GM19023 (cell line): ENCODE measurements around the gene TNKS1BP1.
"Not testable (repeated sequence)": the region's sequence is repeated elsewhere in the genome, so short reads cannot be mapped to it uniquely, and the experiment has no call there.

Source experiments
- ATAC-seq: cut with Tn5 transposase; IDR thresholded peaks from one replicate; pipeline ENCODE4 v1.9.1; 2021; ENCODE audit warnings: mild to moderate bottlenecking, moderate library complexity; ENCODE audit not compliant: unreplicated experiment

The TNKS1BP1 gene

GRCh38 chr11:57353852-57354251 lies 29.1 kb upstream of the TNKS1BP1 start:
- no peak for ATAC-seq

- no peak for ATAC-seq
Measured at GRCh38 chr11:57353446-57353845, 28.7 kb upstream of the TNKS1BP1 start.

GRCh38 chr11:57353036-57353435 lies 28.3 kb upstream of the TNKS1BP1 start:
- no peak for ATAC-seq

DNA sequence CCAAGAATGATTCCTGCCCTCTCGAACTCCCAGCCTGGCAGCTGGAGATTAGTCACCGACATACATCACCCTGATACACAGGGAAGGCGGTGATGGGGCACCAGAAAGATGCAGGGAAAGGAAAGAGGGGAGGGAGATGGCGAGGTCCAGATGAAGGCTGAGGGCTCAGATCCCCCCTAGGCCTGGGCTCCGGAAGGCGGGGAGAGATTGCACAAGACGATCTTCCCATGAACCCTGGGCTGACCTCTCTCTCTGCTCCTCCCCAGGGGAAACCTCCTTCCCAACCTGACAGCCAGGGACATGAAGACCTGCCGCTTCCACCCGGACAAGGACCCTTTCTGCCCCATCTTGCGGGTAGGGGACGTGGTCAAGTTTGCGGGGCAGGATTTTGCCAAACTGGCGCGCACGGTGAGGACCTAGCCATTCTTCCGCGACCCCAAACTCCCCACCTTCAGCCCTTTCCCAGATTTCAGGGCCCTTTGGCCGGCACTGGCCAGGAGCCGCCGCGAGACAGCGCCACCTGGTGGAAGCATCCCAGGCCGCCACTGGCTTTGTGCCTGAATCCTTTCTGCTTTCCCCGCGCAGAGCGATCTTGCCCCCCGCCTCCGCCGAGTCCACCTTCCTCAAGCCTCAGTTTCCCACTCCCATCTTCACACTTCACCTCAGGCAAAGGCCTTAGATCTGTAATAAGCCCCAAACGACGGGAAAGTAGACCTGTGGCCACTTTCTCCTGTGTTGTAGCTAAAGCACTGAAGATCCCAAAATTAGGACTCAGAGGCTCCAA lies 24.9 kb upstream of the TNKS1BP1 start:
- no peak for ATAC-seq

DNA sequence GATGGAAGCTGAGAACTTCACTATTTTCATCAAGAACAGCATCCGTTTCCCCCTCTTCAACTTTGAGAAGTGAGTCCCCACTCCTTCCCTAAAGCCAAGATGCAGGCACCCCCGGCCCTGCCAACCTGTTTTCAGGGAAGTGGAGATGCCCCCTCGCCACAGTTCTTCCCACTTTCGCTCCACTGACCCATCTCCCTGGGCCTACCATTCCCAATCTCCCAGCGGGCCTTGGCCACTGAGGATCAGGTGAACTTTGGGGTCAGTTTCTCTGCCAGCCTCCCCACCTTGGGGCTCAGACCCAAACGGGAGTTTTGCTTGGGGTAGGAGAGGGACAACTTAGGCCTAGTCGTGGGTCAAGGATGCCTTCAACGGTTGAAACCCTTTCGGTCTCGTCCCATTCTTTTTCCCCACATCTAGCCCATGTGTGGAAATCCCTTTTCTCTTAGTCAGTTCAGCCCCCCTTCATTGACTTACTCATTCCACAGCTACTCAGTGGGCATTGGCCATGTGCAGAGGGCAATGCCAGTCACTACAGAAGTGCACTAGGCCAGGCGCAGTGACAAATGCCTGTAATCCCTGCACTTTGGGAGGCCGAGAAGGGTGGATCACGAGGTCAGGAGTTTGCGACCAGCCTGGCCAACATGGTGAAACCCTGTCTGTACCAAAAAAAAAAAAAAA lies 24.0 kb upstream of the TNKS1BP1 start:
- ATAC-seq, result no peak

DNA sequence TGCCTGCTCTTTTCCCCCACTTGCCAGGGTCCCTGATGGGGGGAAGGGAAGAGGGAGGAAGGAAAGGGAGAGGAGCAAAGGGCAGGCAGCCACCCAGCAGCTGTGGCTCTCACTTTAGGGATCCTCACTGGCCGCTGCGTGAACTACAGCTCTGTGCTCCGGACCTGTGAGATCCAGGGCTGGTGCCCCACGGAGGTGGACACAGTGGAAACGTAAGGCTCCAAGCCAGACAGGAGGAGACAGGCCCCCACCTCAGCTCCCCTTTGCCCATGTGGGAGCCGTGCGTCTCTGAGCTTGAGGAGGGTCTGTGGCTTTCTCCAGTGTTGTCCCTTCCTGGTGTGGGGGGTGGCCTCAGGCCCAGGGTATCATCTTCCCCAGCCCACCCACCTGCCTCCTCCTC lies 23.3 kb upstream of the TNKS1BP1 start:
- ATAC-seq, result no peak

GRCh38 chr11:57347336-57347735 lies 22.6 kb upstream of the TNKS1BP1 start:
- ATAC-seq, result no peak

GRCh38 chr11:57345555-57346211 lies 20.9 kb upstream of the TNKS1BP1 start:
- ATAC-seq, result peak; percentile 71

GRCh38 chr11:57344826-57345225 lies 20.1 kb upstream of the TNKS1BP1 start:
- no peak for ATAC-seq

DNA sequence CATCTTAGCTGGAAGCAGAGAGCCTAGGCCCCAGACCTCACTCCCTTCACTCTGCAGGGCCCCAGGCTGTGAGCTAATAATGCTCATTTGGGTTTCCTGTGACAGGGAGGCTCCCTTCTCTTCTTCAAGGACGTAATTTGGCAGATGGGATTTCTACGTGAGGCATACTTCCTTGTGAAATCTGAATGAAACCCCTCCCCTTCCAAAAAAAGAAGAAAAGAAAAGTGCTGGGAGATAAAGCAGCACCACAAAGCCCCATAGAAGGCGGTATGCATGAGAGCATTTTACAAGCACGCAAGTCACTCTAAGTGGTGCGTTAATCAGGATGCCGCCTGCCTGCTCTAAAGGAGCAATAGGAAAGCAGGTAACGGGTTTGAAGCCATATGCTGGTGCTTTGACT lies 19.1 kb upstream of the TNKS1BP1 start:
- no peak for ATAC-seq

GRCh38 chr11:57342702-57343101 lies 17.9 kb upstream of the TNKS1BP1 start:
- no peak for ATAC-seq

DNA sequence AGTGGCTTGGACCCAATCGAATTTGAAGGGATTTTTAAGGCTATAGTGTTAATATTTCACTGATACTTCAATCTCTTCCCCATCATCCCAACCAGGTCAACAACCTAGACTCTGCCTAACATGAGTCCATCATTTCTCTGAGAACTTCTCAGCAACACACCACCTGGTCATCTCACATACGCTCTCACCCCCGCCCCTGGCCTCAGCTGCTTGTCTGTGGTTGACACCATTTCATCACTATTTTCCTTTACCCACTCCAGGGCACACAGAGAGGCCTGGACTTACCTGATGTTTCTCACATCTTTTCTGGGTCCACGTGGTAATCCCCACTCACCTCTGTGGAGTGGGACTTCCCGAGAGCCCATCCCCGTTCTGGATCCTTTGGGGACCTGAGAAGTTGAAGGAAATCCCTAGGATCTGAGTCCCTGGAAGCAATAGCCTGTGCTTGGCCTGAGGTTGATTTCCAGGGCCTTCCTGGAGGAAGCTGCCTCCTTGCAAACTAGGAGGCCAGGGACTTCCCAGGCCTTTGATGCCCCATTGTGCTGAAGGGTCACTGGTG lies 16.6 kb upstream of the TNKS1BP1 start:
- ATAC-seq, result no peak

- no peak for ATAC-seq
Measured at GRCh38 chr11:57340039-57340615, 15.4 kb upstream of the TNKS1BP1 start.

DNA sequence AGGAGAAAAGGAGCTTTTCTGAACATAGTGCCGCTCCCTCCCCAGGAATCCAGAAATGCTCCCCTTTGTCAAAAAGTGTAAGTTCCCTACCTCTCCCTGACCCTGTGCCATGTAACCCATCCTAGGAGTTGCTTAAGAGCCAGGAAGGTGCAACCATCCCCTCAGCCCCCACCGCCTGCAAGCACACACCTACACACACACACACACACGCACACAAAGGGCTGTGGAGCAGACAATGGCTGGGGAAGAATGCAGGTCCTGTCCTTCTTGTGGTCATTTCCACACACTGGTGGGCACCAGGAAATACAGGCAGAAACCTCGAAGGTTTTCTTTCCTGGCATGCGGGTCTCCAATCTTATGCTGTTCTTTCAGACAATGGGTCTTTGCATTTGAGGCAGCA lies 14.6 kb upstream of the TNKS1BP1 start:
- no peak for ATAC-seq

DNA sequence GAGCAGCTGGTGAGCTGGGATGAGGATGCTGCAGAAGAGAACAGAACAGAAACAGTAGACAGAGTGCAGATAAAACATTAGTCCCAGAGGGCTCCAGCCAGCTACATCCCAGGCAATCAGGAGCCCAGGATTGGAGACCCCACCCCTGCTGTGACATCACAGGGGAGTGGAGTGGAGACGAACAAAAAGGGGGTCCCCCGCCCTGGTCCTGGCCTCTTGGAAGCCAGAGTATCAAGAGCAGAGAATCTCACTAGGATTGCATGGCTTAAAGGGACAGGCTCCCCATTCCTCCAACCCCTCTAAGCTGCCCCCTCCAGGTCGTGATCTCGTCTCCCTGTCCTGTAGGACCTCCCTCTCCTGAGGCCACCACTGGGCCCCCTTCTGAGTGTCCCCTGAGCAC lies 13.4 kb upstream of the TNKS1BP1 start, which contains the start of gene P2RX3:
Gene P2RX3, plus strand, starts transcription at position 211 of the 400 bp plus-strand sequence. CDS start 199 bp downstream, outside the sequence.
- no peak for ATAC-seq

GRCh38 chr11:57336856-57337255 lies 12.1 kb upstream of the TNKS1BP1 start:
- not testable (repeated sequence) for ATAC-seq

DNA sequence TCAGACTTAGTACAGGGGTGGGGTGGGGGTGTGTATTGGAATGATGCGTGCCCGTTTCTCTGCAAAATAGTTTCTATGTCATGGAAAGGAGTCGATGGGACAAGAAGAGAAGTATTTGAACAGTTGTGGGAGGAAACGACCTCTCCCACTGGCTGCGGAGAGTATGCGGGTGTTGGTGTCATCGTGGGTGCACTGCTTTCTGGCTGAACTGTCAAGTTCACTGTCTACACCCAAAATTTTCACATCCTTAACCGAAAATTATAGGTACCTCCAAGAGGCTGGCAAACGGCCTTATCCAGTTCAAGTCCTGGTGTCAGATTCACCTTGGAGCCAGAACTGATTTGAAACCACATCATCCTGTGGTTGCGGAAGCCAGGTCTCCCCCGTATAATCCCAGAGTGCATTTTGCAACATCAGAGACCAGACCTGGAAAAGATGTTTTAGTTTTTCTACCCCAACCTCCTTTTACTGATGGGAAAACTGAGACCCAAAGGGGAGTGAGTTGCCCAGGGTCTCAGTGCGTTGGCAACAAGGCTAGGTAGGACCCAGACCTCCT lies 11.4 kb upstream of the TNKS1BP1 start:
- ATAC-seq, result no peak

DNA sequence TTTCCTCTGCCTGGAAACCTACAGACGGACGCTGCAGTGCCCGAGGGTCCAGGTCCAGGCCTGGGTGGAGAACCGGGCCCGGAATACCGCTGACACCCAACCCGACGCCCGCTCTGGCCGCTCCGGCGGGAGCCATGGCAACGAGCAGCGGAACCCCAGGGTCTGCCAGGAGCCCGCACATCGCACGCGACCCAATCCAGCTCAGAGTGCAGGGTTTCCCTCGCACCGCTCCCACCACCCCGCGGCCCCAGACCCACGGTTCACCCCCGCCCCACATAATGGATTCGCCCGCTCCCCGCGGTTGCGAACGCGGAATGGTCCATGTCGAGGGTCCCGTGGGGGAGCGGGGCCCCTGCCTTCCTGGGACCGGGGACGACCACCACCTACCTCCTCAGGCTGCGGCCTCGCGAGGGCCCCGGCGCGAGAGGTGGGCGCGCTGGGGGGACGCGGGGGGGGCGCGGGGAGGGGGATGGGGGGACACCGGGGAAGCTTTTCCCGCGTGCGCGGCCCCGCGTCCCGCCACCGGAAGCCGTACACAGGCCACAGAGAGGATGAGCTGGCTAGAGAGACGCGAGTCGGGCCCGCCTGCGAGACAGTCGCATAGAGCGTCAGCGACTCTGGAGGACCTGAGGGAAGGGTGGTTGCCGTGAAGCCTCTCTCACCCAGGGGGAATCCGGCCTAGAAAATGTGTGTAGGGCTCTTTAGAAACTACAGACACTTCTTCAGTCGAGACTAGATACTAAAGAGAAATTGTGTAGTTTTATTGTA lies 10.8 kb upstream of the TNKS1BP1 start, which contains the start of gene SSRP1:
Gene SSRP1, minus strand, starts transcription at position 550 of the 768 bp plus-strand sequence. CDS start 771 bp downstream, outside the sequence.
- peak; percentile 98 for ATAC-seq

DNA sequence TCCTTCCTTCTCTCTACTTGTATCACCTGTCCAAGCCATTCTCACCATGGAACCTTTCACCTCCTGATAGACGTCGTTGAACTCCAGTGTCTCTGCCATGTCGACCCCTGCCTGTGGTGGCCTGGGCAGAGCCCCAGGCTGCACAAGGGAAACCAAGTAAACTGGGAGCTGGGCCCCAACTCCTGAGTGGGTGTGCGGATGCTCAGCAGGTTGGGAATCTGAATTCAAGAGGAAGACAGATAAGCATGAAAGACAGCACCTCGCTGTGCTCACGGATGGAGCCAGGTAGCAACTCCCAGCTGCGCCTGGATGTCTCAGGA lies 10.2 kb upstream of the TNKS1BP1 start:
- ATAC-seq, result peak; percentile 3
